K562 (cell line): ENCODE data around the gene TIMM44. TPM values are rescaled to one million over a fixed set of nuclear protein-coding genes. Genes with fewer than 3 reads are reported as not detected.

Experiments
- CREB1 ChIP-seq, 2 experiments: sonication (generic) in 1 of 2; formaldehyde crosslinking in 1 of 2; IDR thresholded peaks; 2 replicates each; pipeline versions ENCODE4 v1.6.1 to v1.8.0; 2012 to 2022; ENCODE audit warnings: inconsistent platforms in 1 of 2, mild to moderate bottlenecking in 1 of 2, missing genetic modification reagents in 1 of 2, moderate library complexity in 1 of 2
- DNMT1 ChIP-seq: fragments of 450-650 bp; IDR thresholded peaks from 2 replicates; pipeline ENCODE4 v1.6.1; 2016; ENCODE audit warnings: antibody characterized with exemption, mild to moderate bottlenecking
- ELF2 ChIP-seq: fragments of 250-450 bp; sonication (Bioruptor Pico); IDR thresholded peaks from 2 replicates; pipeline ENCODE4 v1.5.0; 2021; ENCODE audit warnings: mild to moderate bottlenecking
- ETS2 ChIP-seq: IDR thresholded peaks from 2 replicates; pipeline ENCODE4 v1.6.1; 2016; ENCODE audit warnings: borderline replicate concordance, missing genetic modification characterization, mild to moderate bottlenecking, moderate library complexity, missing compliant biosample characterization; ENCODE audit not compliant: poor library complexity, severe bottlenecking
- FOS ChIP-seq: IDR thresholded peaks from 3 replicates; pipeline ENCODE4 v1.6.1; 2011; ENCODE audit not compliant: insufficient read length; ENCODE audit errors: extremely low read depth
- HDAC6 ChIP-seq: IDR thresholded peaks from 2 replicates; pipeline ENCODE4 v1.6.1; 2012; ENCODE audit warnings: low read depth, mild to moderate bottlenecking, control low read depth, inconsistent platforms, low read length, moderate library complexity
- HINFP ChIP-seq: fragments of 450-650 bp; conservative IDR thresholded peaks from 2 replicates; pipeline ENCODE4 v1.6.1; 2016; ENCODE audit warnings: missing genetic modification characterization, low read depth, mild to moderate bottlenecking, control low read depth, missing compliant biosample characterization
- KDM2B ChIP-seq: fragments of 250-450 bp; sonication (Bioruptor Pico); IDR thresholded peaks from 2 replicates; pipeline ENCODE4 v1.8.0; 2021; ENCODE audit warnings: mild to moderate bottlenecking, moderate library complexity
- KDM4B ChIP-seq, 2 experiments: fragments of 450-650 bp in 1 of 2; sonication (generic) in 1 of 2; IDR thresholded peaks; 2 replicates each; pipeline ENCODE4 v1.6.1; 2016 to 2017; ENCODE audit warnings: borderline replicate concordance in 2 of 2, antibody characterized with exemption in 1 of 2, low read depth in 1 of 2, mild to moderate bottlenecking in 1 of 2
- PHB ChIP-seq: fragments of 250-450 bp; sonication (Bioruptor Pico); IDR thresholded peaks from 2 replicates; pipeline ENCODE4 v1.5.0; 2021
- POLR2A ChIP-seq: fragments of 450-650 bp; conservative IDR thresholded peaks from 2 replicates; pipeline ENCODE4 v1.6.1; 2016
- RFX1 ChIP-seq: fragments of 450-650 bp; IDR thresholded peaks from 2 replicates; pipeline ENCODE4 v1.6.1; 2016; ENCODE audit warnings: mild to moderate bottlenecking, moderate library complexity
- RFX7 ChIP-seq: fragments of 250-450 bp; sonication (Bioruptor Pico); IDR thresholded peaks from 2 replicates; pipeline ENCODE4 v1.5.1; 2021; ENCODE audit warnings: mild to moderate bottlenecking
- RNF219 ChIP-seq: fragments of 250-450 bp; sonication (Bioruptor Pico); IDR thresholded peaks from 2 replicates; pipeline ENCODE4 v1.5.0; 2022; ENCODE audit warnings: mild to moderate bottlenecking
- TCFL5 ChIP-seq: fragments of 250-450 bp; sonication (Bioruptor Pico); conservative IDR thresholded peaks from 2 replicates; pipeline ENCODE4 v1.6.1; 2021; ENCODE audit warnings: mild to moderate bottlenecking, moderate library complexity, matching md5 sums
- TSHZ1 ChIP-seq: fragments of 250-450 bp; sonication (Bioruptor Pico); IDR thresholded peaks from 2 replicates; pipeline ENCODE4 v1.4.0; 2020; ENCODE audit warnings: mild to moderate bottlenecking, moderate library complexity
- ZFP30 ChIP-seq: fragments of 250-450 bp; sonication (Bioruptor Pico); IDR thresholded peaks from 2 replicates; pipeline ENCODE4 v1.8.0; 2022; ENCODE audit warnings: moderate library complexity, mild to moderate bottlenecking, inconsistent platforms, borderline replicate concordance
- ZNF449 ChIP-seq: fragments of 250-450 bp; sonication (Bioruptor Pico); IDR thresholded peaks from 2 replicates; pipeline ENCODE4 v1.8.0; 2022; ENCODE audit warnings: moderate library complexity, mild to moderate bottlenecking, inconsistent platforms
- ZNF695 ChIP-seq: fragments of 450-650 bp; formaldehyde crosslinking; IDR thresholded peaks from 2 replicates; pipeline ENCODE4 v1.4.0; 2020; ENCODE audit warnings: mild to moderate bottlenecking, moderate library complexity
- polyA plus RNA-seq, 8 experiments: library from polyadenylated mRNA; depleted of rRNA in 4 of 8; stranded (reverse) in 5 of 8; unstranded in 3 of 8; fragments of >200 nt; fragmentation: Nextera tagmentation in 2 of 8; fragmentation: Illumina TruSeq in 1 of 8; extraction: Ambion mirVana in 2 of 8; extraction: Trizol in 1 of 8; gene quantifications; 2 replicates each; pipeline versions ENCODE4 v1.2.1 to v1.2.3, GENCODE V29; 2011 to 2014; ENCODE audit warnings: inconsistent platforms in 1 of 8, missing spikeins in 1 of 8
- total RNA-seq, 7 experiments: library from RNA; depleted of rRNA in 6 of 7; stranded (reverse); fragments of >200 nt in 6 of 7; fragmentation: Illumina TruSeq in 2 of 7; extraction: Trizol in 2 of 7; gene quantifications; 2 replicates each; pipeline versions ENCODE4 v1.2.1 to v1.2.3, GENCODE V29; 2011 to 2021; ENCODE audit warnings: low replicate concordance in 1 of 7

TIMM44 gene
- total and polyA plus RNA-seq, 9 of the 15 experiments (the other 6 are each of a cell fraction or from before 2014, with no cell fraction given): 10.3 to 231 (median 89.3) TPM

- no peak for TF ChIP-seq TSHZ1 (CRISPR knock-in tag)
- TF ChIP-seq KDM4B (IDR thresholded peaks at IDR 0.05; ENCODE audit: borderline replicate concordance in 2 of 2, low read depth in 1 of 2): 0 out of 4 replicates have a peak, but pooled peaks of 1 of the 2 experiments have one; percentile 53
- TF ChIP-seq FOS: no peak
- no peak for TF ChIP-seq HINFP (tag)
- TF ChIP-seq POLR2A: peak; percentile 81
- TF ChIP-seq HDAC6: no peak
- TF ChIP-seq ELF2: no peak
- no peak for TF ChIP-seq ETS2 (tag)
- TF ChIP-seq RFX1: no peak
- no peak for TF ChIP-seq ZFP30 (CRISPR knock-in tag)
- TF ChIP-seq RNF219: no peak
- TF ChIP-seq PHB: no peak
- no peak for TF ChIP-seq TCFL5 (CRISPR knock-in tag)
- 0 out of 2 replicates have a peak, but pooled peaks have one; percentile 21 for TF ChIP-seq ZNF695 (CRISPR knock-in tag)
- peak; percentile 78; the same call in 1 of the 2 replicates for TF ChIP-seq KDM2B
- TF ChIP-seq RFX7 (CRISPR knock-in tag): no peak
- no peak for TF ChIP-seq ZNF449
- peak; percentile 47 for TF ChIP-seq CREB1 (IDR thresholded peaks at IDR 0.05)
- TF ChIP-seq CREB1 (CRISPR knock-in tag; IDR thresholded peaks at IDR 0.05): peak; percentile 49; the same call in 1 of the 2 replicates
- no peak for TF ChIP-seq DNMT1
These were observed 23.6 kb downstream of the TIMM44 start, which contains the start of gene SNAPC2 (continued) for GRCh38 chr19:7919610-7920518.
